H9 (cell line): ENCODE data around the gene C14orf132. TPM values are rescaled to one million over a fixed set of nuclear protein-coding genes. Genes with fewer than 3 reads are reported as not detected.

Experiments
- DNase-seq: peaks from one replicate; pipeline ENCODE4 v3.0.0-alpha.2; 2017
- H2AFZ ChIP-seq: one replicate; pipeline ENCODE4 v1.6.1; 2013; ENCODE audit warnings: mild to moderate bottlenecking, low read length, control low read depth, moderate library complexity
- H2AK5ac ChIP-seq: 2 replicates; pipeline ENCODE4 v1.6.1; 2013; ENCODE audit warnings: low read length, control low read depth, mixed read lengths; ENCODE audit not compliant: insufficient read length
- H2BK120ac ChIP-seq: one replicate; pipeline ENCODE4 v1.6.1; 2013; ENCODE audit warnings: low read depth, mild to moderate bottlenecking, low read length, control low read depth, inconsistent platforms; ENCODE audit not compliant: poor library complexity, severe bottlenecking
- H2BK12ac ChIP-seq: 2 replicates; pipeline ENCODE4 v1.6.1; 2013; ENCODE audit warnings: low read length, control low read depth, mixed read lengths, low read depth; ENCODE audit not compliant: insufficient read length
- H2BK15ac ChIP-seq: 2 replicates; pipeline ENCODE4 v1.6.1; 2013; ENCODE audit warnings: low read depth, low read length, control low read depth
- H2BK20ac ChIP-seq: one replicate; pipeline ENCODE4 v1.6.1; 2013; ENCODE audit warnings: low read depth, mild to moderate bottlenecking, low read length, control low read depth, inconsistent platforms; ENCODE audit not compliant: poor library complexity, severe bottlenecking
- H2BK5ac ChIP-seq: 2 replicates; pipeline ENCODE4 v1.6.1; 2013; ENCODE audit warnings: low read length, control low read depth, mixed read lengths; ENCODE audit not compliant: insufficient read length
- H3K14ac ChIP-seq: 2 replicates; pipeline ENCODE4 v1.6.1; 2013; ENCODE audit warnings: low read length, control low read depth; ENCODE audit not compliant: insufficient read depth
- H3K18ac ChIP-seq: 2 replicates; pipeline ENCODE4 v1.6.1; 2013; ENCODE audit warnings: low read depth, mild to moderate bottlenecking, mixed read lengths, low read length, control low read depth; ENCODE audit not compliant: insufficient read length
- H3K23ac ChIP-seq: 2 replicates; pipeline ENCODE4 v1.6.1; 2013; ENCODE audit warnings: low read length, control low read depth, mixed read lengths, low read depth; ENCODE audit not compliant: insufficient read length
- H3K23me2 ChIP-seq: 2 replicates; pipeline ENCODE4 v1.6.1; 2013; ENCODE audit warnings: low read depth, mild to moderate bottlenecking, mixed read lengths, low read length, control low read depth; ENCODE audit not compliant: insufficient read length, poor library complexity, severe bottlenecking
- H3K27ac ChIP-seq: 2 replicates; pipeline ENCODE4 v1.5.1; 2013; ENCODE audit warnings: low read length, control low read depth, mixed read lengths, low read depth; ENCODE audit not compliant: insufficient read length
- H3K27me3 ChIP-seq: 2 replicates; pipeline ENCODE4 v1.6.1; 2013; ENCODE audit warnings: low read length, control low read depth, inconsistent platforms; ENCODE audit not compliant: insufficient read depth
- H3K4ac ChIP-seq: 2 replicates; pipeline ENCODE4 v1.6.1; 2013; ENCODE audit warnings: low read depth, mild to moderate bottlenecking, control low read depth, inconsistent platforms, low read length, moderate library complexity
- H3K4me1 ChIP-seq: 2 replicates; pipeline ENCODE4 v1.6.1; 2013; ENCODE audit warnings: low read length, control low read depth, inconsistent platforms; ENCODE audit not compliant: insufficient read depth
- H3K4me2 ChIP-seq: 2 replicates; pipeline ENCODE4 v1.6.1; 2013; ENCODE audit warnings: low read length, control low read depth, mixed read lengths; ENCODE audit not compliant: insufficient read length, insufficient read depth
- H3K56ac ChIP-seq: 2 replicates; pipeline ENCODE4 v1.6.1; 2013; ENCODE audit warnings: low read depth, mild to moderate bottlenecking, mixed read lengths, low read length, control low read depth; ENCODE audit not compliant: insufficient read length
- H3K79me1 ChIP-seq: 2 replicates; pipeline ENCODE4 v1.6.1; 2013; ENCODE audit warnings: low read depth, mild to moderate bottlenecking, moderate library complexity, low read length, control low read depth, inconsistent platforms; ENCODE audit not compliant: insufficient read depth, poor library complexity, severe bottlenecking
- H3K79me2 ChIP-seq: 2 replicates; pipeline ENCODE4 v1.6.1; 2013; ENCODE audit warnings: low read length, control low read depth, inconsistent platforms; ENCODE audit not compliant: insufficient read depth
- H3K9ac ChIP-seq: 2 replicates; pipeline ENCODE4 v1.6.1; 2013; ENCODE audit warnings: low read length, control low read depth, mixed read lengths; ENCODE audit not compliant: insufficient read length; ENCODE audit errors: extremely low read depth
- H3K9me3 ChIP-seq: one replicate; pipeline ENCODE4 v1.6.1; 2013; ENCODE audit warnings: low read depth, low read length, inconsistent platforms; ENCODE audit not compliant: control insufficient read depth
- H3T11ph ChIP-seq: one replicate; pipeline ENCODE4 v1.6.1; 2013; ENCODE audit warnings: mild to moderate bottlenecking, low read length, control low read depth, inconsistent platforms
- H4K20me1 ChIP-seq: one replicate; pipeline ENCODE4 v1.6.1; 2013; ENCODE audit not compliant: control insufficient read depth, insufficient read length, insufficient read depth
- H4K5ac ChIP-seq: 2 replicates; pipeline ENCODE4 v1.6.1; 2013; ENCODE audit warnings: low read depth, mild to moderate bottlenecking, mixed read lengths, low read length, control low read depth; ENCODE audit not compliant: insufficient read length
- H4K8ac ChIP-seq: replicated peaks from 2 replicates; pipeline ENCODE4 v1.6.1; 2013; ENCODE audit warnings: low read length, control low read depth, mixed read lengths, low read depth; ENCODE audit not compliant: insufficient read length
- H4K91ac ChIP-seq: 2 replicates; pipeline ENCODE4 v1.6.1; 2013; ENCODE audit warnings: low read depth, mild to moderate bottlenecking, moderate library complexity, mixed read lengths, low read length, control low read depth; ENCODE audit not compliant: insufficient read length
- H3K27ac Mint-ChIP-seq, 3 experiments: 2 replicates in 2 of 3; 3 replicates in 1 of 3; pipeline ENCODE4 v1.8.0; 2020 to 2021; ENCODE audit warnings: mixed read lengths in 3 of 3, mild to moderate bottlenecking in 1 of 3, moderate library complexity in 1 of 3
- H3K27me3 Mint-ChIP-seq: 2 replicates; pipeline ENCODE4 v1.8.0; 2021; ENCODE audit warnings: low read depth, mild to moderate bottlenecking, moderate library complexity, mixed read lengths
- H3K36me3 Mint-ChIP-seq, 3 experiments: 2 replicates in 2 of 3; 3 replicates in 1 of 3; pipeline ENCODE4 v1.8.0; 2020 to 2021; ENCODE audit warnings: low read depth in 3 of 3, mixed read lengths in 3 of 3; ENCODE audit not compliant: insufficient read depth in 1 of 3
- H3K4me1 Mint-ChIP-seq, 2 experiments: 2 replicates each; pipeline ENCODE4 v1.8.0; 2020; ENCODE audit warnings: mixed read lengths in 2 of 2
- H3K4me3 Mint-ChIP-seq, 2 experiments: 2 replicates in 1 of 2; 3 replicates in 1 of 2; pipeline ENCODE4 v1.8.0; 2020 to 2021; ENCODE audit warnings: mild to moderate bottlenecking in 2 of 2, mixed read lengths in 2 of 2, moderate library complexity in 1 of 2
- H3K9me3 Mint-ChIP-seq, 2 experiments: 2 replicates in 1 of 2; 3 replicates in 1 of 2; pipeline ENCODE4 v1.8.0; 2020; ENCODE audit warnings: mild to moderate bottlenecking in 2 of 2, mixed read lengths in 2 of 2, moderate library complexity in 1 of 2
- WGBS: extraction: QIAGEN DNeasy Blood & Tissue Kit; methylation state at CpG from one replicate; pipeline ENCODE4 v1.1.7; 2013; ENCODE audit warnings: missing lambda C conversion rate, low lambda C conversion rate, mixed read lengths; ENCODE audit not compliant: insufficient read length; ENCODE audit errors: extremely low coverage; 5-methylcytosine and 5-hydroxymethylcytosine counted together
- total RNA-seq: library from RNA; stranded (reverse); gene quantifications from 2 replicates; pipeline ENCODE4 v1.2.1, GENCODE V29; 2021
- TF ChIP-seq, protein P1 (sequence below): fragments of 200-600 bp; sonication (generic); conservative IDR thresholded peaks from 3 replicates; pipeline ENCODE4 v1.8.0; 2021; ENCODE audit warnings: antibody characterized with exemption, mild to moderate bottlenecking

The C14orf132 gene
- total RNA-seq, 1 experiment from 2014 or later: 5.7 TPM

DNA sequence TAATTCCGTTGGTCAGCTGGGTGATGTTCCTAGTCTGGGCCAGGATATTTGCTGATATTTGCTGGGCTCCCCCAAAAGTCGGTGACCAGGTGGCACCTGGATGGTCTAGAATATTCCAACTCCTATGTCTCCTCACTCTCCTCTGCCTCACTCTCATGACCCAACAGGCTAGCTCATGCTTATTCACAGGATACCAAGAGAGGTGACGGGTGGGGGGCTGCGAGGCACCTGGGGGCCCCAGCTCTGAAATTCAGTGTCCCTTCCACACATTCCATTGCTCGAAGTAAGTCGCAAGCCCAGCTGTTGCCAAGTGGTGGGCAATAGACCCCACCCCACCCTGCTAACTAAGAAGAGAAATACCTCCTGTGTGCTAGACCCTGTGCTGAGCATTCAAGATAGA is 67.7 kb downstream of the C14orf132 start:
- no peak overlapping the region for H3K4me3 Mint-ChIP-seq
- H3K4me1 Mint-ChIP-seq: peaks cover 8 to 9% of the 10 kb centered on the region in 2 experiments
- no peak overlapping the region for H3K4me2 ChIP-seq

More for the DNA sequence above, 67.7 kb downstream of the C14orf132 start:
- no peak overlapping the region for H2BK15ac ChIP-seq
- TF ChIP-seq, protein P1, sequence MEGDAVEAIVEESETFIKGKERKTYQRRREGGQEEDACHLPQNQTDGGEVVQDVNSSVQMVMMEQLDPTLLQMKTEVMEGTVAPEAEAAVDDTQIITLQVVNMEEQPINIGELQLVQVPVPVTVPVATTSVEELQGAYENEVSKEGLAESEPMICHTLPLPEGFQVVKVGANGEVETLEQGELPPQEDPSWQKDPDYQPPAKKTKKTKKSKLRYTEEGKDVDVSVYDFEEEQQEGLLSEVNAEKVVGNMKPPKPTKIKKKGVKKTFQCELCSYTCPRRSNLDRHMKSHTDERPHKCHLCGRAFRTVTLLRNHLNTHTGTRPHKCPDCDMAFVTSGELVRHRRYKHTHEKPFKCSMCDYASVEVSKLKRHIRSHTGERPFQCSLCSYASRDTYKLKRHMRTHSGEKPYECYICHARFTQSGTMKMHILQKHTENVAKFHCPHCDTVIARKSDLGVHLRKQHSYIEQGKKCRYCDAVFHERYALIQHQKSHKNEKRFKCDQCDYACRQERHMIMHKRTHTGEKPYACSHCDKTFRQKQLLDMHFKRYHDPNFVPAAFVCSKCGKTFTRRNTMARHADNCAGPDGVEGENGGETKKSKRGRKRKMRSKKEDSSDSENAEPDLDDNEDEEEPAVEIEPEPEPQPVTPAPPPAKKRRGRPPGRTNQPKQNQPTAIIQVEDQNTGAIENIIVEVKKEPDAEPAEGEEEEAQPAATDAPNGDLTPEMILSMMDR: no peak
- no peak overlapping the region for H2AK5ac ChIP-seq
- Mint-ChIP-seq H3K36me3 (peaks cover 0 to 3% (median 0%) of the 10 kb centered on the region in 3 experiments; a peak in 1 of 7 replicates), H3K9me3 (peaks cover 7 to 10% of the 10 kb centered on the region in 2 experiments), H3K27ac (no peak overlapping the region), H3K27me3 (peaks cover 17% of the 10 kb centered on the region)
- no peak overlapping the region for H4K5ac ChIP-seq
- H4K20me1 ChIP-seq: no peaks in the 10 kb centered on the region
- no peak overlapping the region for H3K56ac ChIP-seq
- H3K27ac ChIP-seq: no peak overlapping the region
- H2BK120ac ChIP-seq: no peak overlapping the region
- no peak overlapping the region for H2BK12ac ChIP-seq
- no peak overlapping the region for H3T11ph ChIP-seq
- H3K18ac ChIP-seq: no peak overlapping the region
- no peak for DNase-seq
- no peak overlapping the region for H2BK20ac ChIP-seq
- H3K23ac ChIP-seq: no peak overlapping the region
- WGBS: no CpG with 5 or more reads among the region's 6 CpGs
- no peaks in the 10 kb centered on the region for H3K79me1 ChIP-seq
- no peak overlapping the region for H4K8ac ChIP-seq
- no peak overlapping the region for H3K14ac ChIP-seq
- H3K4me1 ChIP-seq: no peaks in the 10 kb centered on the region
- H2AFZ ChIP-seq: no peak overlapping the region
- H3K9ac ChIP-seq: no peak overlapping the region
- H3K27me3 ChIP-seq: no peaks in the 10 kb centered on the region
- no peak overlapping the region for H4K91ac ChIP-seq
- no peak overlapping the region for H2BK5ac ChIP-seq
- no peak overlapping the region for H3K4ac ChIP-seq
- H3K23me2 ChIP-seq: no peaks in the 10 kb centered on the region
- no peaks in the 10 kb centered on the region for H3K9me3 ChIP-seq
- no peaks in the 10 kb centered on the region for H3K79me2 ChIP-seq
